ENCODE measurements around the gene CCSER1. TPM values are rescaled to one million over a fixed set of nuclear protein-coding genes. Genes with fewer than 3 reads are reported as not detected.

Gene CCSER1
- total RNA-seq, result 13.8 TPM
- long read RNA-seq, partial matches to known transcripts, result 1 of 10 reads
- long read RNA-seq, other reads (novel, unspliced or antisense), result 9 of 10 reads

- ATAC-seq (ENCODE audit: poor library complexity), result peak; percentile 96
- peak; percentile 85 for DNase-seq
- intact Hi-C loops (cut with DNase I), result no loop called here
Measured at GRCh38 chr4:90127223-90127705, at the start of gene CCSER1. CCSER1 (plus strand) TSS chr4:90127394.

GRCh38 chr4:90078440-90078839, 48.8 kb upstream of the CCSER1 start:
- DNase-seq (no peak), ATAC-seq (ENCODE audit: poor library complexity) (no peak)
- intact Hi-C loops (cut with DNase I), result no loop called here

GRCh38 chr4:90080116-90080515, 47.1 kb upstream of the CCSER1 start:
- intact Hi-C loops (cut with DNase I), result no loop called here
- DNase-seq (no peak), ATAC-seq (ENCODE audit: poor library complexity) (no peak)

- DNase-seq (no peak), ATAC-seq (ENCODE audit: poor library complexity) (no peak)
- intact Hi-C loops (cut with DNase I), result no loop called here
Measured at GRCh38 chr4:90081432-90082144, 45.6 kb upstream of the CCSER1 start.

- ATAC-seq (ENCODE audit: poor library complexity) (no peak), DNase-seq (no peak)
- intact Hi-C loops (cut with DNase I), result no loop called here
Measured at GRCh38 chr4:90082449-90082848, 44.7 kb upstream of the CCSER1 start.

GRCh38 chr4:90084277-90084966, 42.8 kb upstream of the CCSER1 start:
- intact Hi-C loops (cut with DNase I), result no loop called here
- ATAC-seq (ENCODE audit: poor library complexity) (no peak), DNase-seq (no peak)

GRCh38 chr4:90084967-90085295, 42.3 kb upstream of the CCSER1 start:
- intact Hi-C loops (cut with DNase I), result no loop called here
- ATAC-seq (ENCODE audit: poor library complexity) (no peak), DNase-seq (no peak)

- no peak for DNase-seq
- intact Hi-C loops (cut with DNase I), result no loop called here
Measured at GRCh38 chr4:90093526-90093925, 33.7 kb upstream of the CCSER1 start.

GRCh38 chr4:90095000-90095399, 32.2 kb upstream of the CCSER1 start:
- intact Hi-C loops (cut with DNase I), result no loop called here
- DNase-seq, result no peak
- no peak for ATAC-seq (ENCODE audit: poor library complexity)

More at GRCh38 chr4:90093526-90093925, 33.7 kb upstream of the CCSER1 start:
- ATAC-seq (ENCODE audit: poor library complexity), result no peak

GRCh38 chr4:90099812-90100211, 27.4 kb upstream of the CCSER1 start:
- no peak for DNase-seq
- ATAC-seq (ENCODE audit: poor library complexity), result no peak
- intact Hi-C loops (cut with DNase I), result no loop called here

- no peak for DNase-seq
- ATAC-seq (ENCODE audit: poor library complexity), result no peak
- intact Hi-C loops (cut with DNase I), result no loop called here
Measured at GRCh38 chr4:90103991-90104390, 23.2 kb upstream of the CCSER1 start.

- intact Hi-C loops (cut with DNase I), result no loop called here
- DNase-seq (no peak), ATAC-seq (ENCODE audit: poor library complexity) (no peak)
Measured at GRCh38 chr4:90105274-90105673, 21.9 kb upstream of the CCSER1 start.

GRCh38 chr4:90112715-90113114, 14.5 kb upstream of the CCSER1 start:
- no peak for DNase-seq
- intact Hi-C loops (cut with DNase I), result no loop called here
- no peak for ATAC-seq (ENCODE audit: poor library complexity)

GRCh38 chr4:90113881-90114457, 13.2 kb upstream of the CCSER1 start:
- ATAC-seq (ENCODE audit: poor library complexity), result no peak
- no peak for DNase-seq
- intact Hi-C loops (cut with DNase I), result no loop called here

GRCh38 chr4:90118527-90119195, 8.5 kb upstream of the CCSER1 start:
- DNase-seq, result no peak
- intact Hi-C loops (cut with DNase I), result no loop called here
- no peak for ATAC-seq (ENCODE audit: poor library complexity)

- no peak for DNase-seq
- intact Hi-C loops (cut with DNase I), result loop anchor here (5.0 kb wide), 1 partner anchor 167 kb away; no protein-coding TSS in a partner anchor
- ATAC-seq (ENCODE audit: poor library complexity), result peak; percentile 63
Measured at GRCh38 chr4:90120037-90120436, 7.2 kb upstream of the CCSER1 start.

- DNase-seq, result no peak
- ATAC-seq (ENCODE audit: poor library complexity), result no peak
- intact Hi-C loops (cut with DNase I), result loop anchor here (5.0 kb wide), 1 partner anchor 166 kb away; no protein-coding TSS in a partner anchor
Measured at GRCh38 chr4:90120815-90121214, 6.4 kb upstream of the CCSER1 start.

- intact Hi-C loops (cut with DNase I), result loop anchor here (5.0 kb wide), 1 partner anchor 165 kb away; no protein-coding TSS in a partner anchor
- DNase-seq, result no peak
- no peak for ATAC-seq (ENCODE audit: poor library complexity)
Measured at GRCh38 chr4:90121676-90122354, 5.4 kb upstream of the CCSER1 start.

- no peak for ATAC-seq (ENCODE audit: poor library complexity)
- intact Hi-C loops (cut with DNase I), result loop anchor here (5.0 kb wide), 1 partner anchor 165 kb away; no protein-coding TSS in a partner anchor
- DNase-seq, result no peak
Measured at GRCh38 chr4:90122355-90122748, 4.8 kb upstream of the CCSER1 start.

Data from Right ventricle myocardium superior (tissue), 1 donor.